ENCODE results near the gene TRIM33.

Gene TRIM33

GRCh38 chr1:114510274-114511031 is 550 bp downstream of the TRIM33 start:
- Histone ChIP-seq H3K4me3 (ENCODE audit: low read depth in 1 of 2, low read length in 1 of 2) (peak overlapping the region; percentile 83 to 88), H3K27me3 (no peaks in the 10 kb centered on the region), H3K27ac (peak overlapping the region; percentile 97), H3K9me3 (no peaks in the 10 kb centered on the region), H3K4me1 (ENCODE audit: control insufficient read depth in 1 of 2, insufficient read depth in 1 of 2, low read depth in 1 of 2, low read length in 1 of 2) (peaks cover 44% of the 10 kb centered on the region in 2 experiments), H3K36me3 (peaks cover 10% of the 10 kb centered on the region)
- TF ChIP-seq, protein P1, sequence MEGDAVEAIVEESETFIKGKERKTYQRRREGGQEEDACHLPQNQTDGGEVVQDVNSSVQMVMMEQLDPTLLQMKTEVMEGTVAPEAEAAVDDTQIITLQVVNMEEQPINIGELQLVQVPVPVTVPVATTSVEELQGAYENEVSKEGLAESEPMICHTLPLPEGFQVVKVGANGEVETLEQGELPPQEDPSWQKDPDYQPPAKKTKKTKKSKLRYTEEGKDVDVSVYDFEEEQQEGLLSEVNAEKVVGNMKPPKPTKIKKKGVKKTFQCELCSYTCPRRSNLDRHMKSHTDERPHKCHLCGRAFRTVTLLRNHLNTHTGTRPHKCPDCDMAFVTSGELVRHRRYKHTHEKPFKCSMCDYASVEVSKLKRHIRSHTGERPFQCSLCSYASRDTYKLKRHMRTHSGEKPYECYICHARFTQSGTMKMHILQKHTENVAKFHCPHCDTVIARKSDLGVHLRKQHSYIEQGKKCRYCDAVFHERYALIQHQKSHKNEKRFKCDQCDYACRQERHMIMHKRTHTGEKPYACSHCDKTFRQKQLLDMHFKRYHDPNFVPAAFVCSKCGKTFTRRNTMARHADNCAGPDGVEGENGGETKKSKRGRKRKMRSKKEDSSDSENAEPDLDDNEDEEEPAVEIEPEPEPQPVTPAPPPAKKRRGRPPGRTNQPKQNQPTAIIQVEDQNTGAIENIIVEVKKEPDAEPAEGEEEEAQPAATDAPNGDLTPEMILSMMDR (IDR thresholded peaks at IDR 0.05) = no peak

DNA sequence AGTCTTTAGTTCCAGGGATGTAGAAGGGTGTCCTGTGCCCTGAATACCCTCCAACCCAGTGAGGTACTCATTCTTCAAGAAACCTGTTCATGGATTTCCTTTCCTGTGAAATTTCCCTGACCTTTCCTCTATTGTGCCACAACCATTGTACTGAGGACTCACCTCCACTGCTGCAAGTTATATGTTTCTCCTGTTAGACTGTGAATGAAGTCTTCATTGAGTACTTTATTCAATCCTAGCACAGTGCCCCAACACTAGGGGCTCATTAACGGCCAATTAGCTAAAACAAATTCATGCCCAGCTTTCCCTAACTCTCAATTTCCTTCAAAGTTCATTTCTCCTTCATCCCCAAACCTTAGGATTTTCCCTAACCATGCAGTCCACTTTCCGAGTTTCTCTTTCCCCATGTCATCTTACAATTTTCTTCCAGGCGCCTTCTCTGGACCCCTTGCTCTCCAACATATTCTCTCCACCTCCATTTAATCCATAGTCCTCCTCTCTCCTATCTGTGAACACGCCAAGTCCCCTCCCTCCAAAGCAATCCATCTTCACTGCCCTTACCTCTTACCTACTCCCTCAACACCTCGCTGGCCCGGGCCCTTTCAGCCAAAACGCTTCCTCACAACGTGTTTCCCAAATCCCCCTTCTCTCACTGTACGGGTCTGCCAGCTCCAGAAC is 1.3 kb downstream of the TRIM33 start:
- Histone ChIP-seq H3K36me3 (peaks cover 10% of the 10 kb centered on the region), H3K4me3 (ENCODE audit: low read depth in 1 of 2, low read length in 1 of 2) (peak overlapping the region; percentile 83 to 88), H3K9me3 (no peaks in the 10 kb centered on the region), H3K27ac (peak overlapping the region; percentile 97), H3K4me1 (ENCODE audit: control insufficient read depth in 1 of 2, insufficient read depth in 1 of 2, low read depth in 1 of 2, low read length in 1 of 2) (peaks cover 44 to 52% of the 10 kb centered on the region in 2 experiments), H3K27me3 (no peaks in the 10 kb centered on the region)
- TF ChIP-seq, protein P1 (IDR thresholded peaks at IDR 0.05) = no peak

DNA sequence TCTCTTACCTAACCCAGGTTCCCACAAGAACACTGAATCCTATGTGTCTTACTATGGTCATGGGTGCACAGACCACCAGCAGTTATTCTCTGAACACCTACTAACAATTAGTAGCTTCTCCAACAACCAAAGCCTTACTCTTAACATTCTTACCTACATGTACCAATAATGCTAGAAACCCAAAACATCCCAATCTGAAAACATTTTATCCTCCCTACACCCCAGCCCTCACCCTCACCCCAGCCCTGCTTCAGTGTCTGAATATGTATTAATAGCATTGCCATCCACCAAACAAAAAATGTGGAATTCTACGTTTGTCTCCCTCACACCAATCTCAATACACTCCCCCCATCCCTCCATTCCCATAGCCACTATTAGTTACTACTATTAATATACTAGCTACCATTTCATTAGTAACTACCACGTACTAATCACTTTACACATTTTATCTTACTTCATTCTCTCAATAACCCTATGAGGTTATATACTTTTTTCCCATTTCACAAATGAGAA is 2.6 kb downstream of the TRIM33 start:
- Histone ChIP-seq H3K4me1 (ENCODE audit: control insufficient read depth in 1 of 2, insufficient read depth in 1 of 2, low read depth in 1 of 2, low read length in 1 of 2) (peaks cover 44 to 52% of the 10 kb centered on the region in 2 experiments), H3K4me3 (ENCODE audit: low read depth in 1 of 2, low read length in 1 of 2) (no peak overlapping the region)
- TF ChIP-seq, protein P1 (IDR thresholded peaks at IDR 0.05) = no peak

DNA sequence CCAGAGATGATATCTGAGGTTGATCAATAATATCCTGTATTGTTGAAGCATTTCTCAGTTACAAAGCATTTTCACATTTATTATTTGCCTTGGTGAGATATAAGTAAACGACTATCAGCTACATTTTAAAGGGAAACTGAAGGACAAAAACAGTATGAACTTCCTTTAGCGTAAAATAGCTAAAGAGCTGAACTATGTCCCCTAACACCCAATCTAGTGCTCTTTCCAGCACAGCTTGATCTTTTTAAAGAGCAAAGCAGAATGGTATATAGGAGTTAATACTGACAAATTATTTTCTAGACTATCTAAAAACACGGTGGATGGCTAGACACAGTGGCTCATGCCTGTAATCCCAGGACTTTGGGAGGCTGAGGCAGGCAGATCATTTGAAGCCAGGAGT is 3.5 kb downstream of the TRIM33 start:
- no peaks in the 10 kb centered on the region for H3K9me3 ChIP-seq
- no peak overlapping the region for H3K4me3 ChIP-seq (ENCODE audit: low read depth in 1 of 2, low read length in 1 of 2)
- no peak overlapping the region for H3K27ac ChIP-seq
- H3K4me1 ChIP-seq (ENCODE audit: control insufficient read depth in 1 of 2, insufficient read depth in 1 of 2, low read depth in 1 of 2, low read length in 1 of 2) = peaks cover 43 to 49% of the 10 kb centered on the region in 2 experiments
- H3K36me3 ChIP-seq = peaks cover 10% of the 10 kb centered on the region
- TF ChIP-seq, protein P1 (IDR thresholded peaks at IDR 0.05) = no peak
- no peaks in the 10 kb centered on the region for H3K27me3 ChIP-seq

More for the DNA sequence above, 2.6 kb downstream of the TRIM33 start:
- Histone ChIP-seq H3K27me3 (no peaks in the 10 kb centered on the region), H3K36me3 (peaks cover 10% of the 10 kb centered on the region), H3K9me3 (no peaks in the 10 kb centered on the region), H3K27ac (no peak overlapping the region)

GRCh38 chr1:114505148-114505561 is 5.8 kb downstream of the TRIM33 start:
- H3K36me3 ChIP-seq = peaks cover 10% of the 10 kb centered on the region
- H3K9me3 ChIP-seq = no peaks in the 10 kb centered on the region
- H3K4me1 ChIP-seq (ENCODE audit: control insufficient read depth in 1 of 2, insufficient read depth in 1 of 2, low read depth in 1 of 2, low read length in 1 of 2) = peaks cover 33 to 41% of the 10 kb centered on the region in 2 experiments
- H3K27me3 ChIP-seq = no peaks in the 10 kb centered on the region
- H3K27ac ChIP-seq = peak overlapping the region; percentile 62
- TF ChIP-seq, protein P1 (IDR thresholded peaks at IDR 0.05) = no peak
- no peak overlapping the region for H3K4me3 ChIP-seq (ENCODE audit: low read depth in 1 of 2, low read length in 1 of 2)

Data from neutrophil (primary cell).